HepG2 (cell line): ENCODE measurements around the gene DVL3. TPM values are rescaled to one million over a fixed set of nuclear protein-coding genes. Genes with fewer than 3 reads are reported as not detected.

ENCODE experiments used
- AHDC1 ChIP-seq: sonication (generic); formaldehyde crosslinking; IDR thresholded peaks from 2 replicates; pipeline ENCODE4 v1.5.1; 2020; ENCODE audit warnings: mild to moderate bottlenecking, missing genetic modification reagents, borderline replicate concordance
- BCL6 ChIP-seq: IDR thresholded peaks from 2 replicates; pipeline ENCODE4 v1.6.1; 2016; ENCODE audit warnings: missing genetic modification reagents, missing compliant biosample characterization
- E2F5 ChIP-seq: sonication (generic); formaldehyde crosslinking; conservative IDR thresholded peaks from 2 replicates; pipeline ENCODE4 v1.4.0; 2020; ENCODE audit warnings: missing genetic modification reagents
- GPN1 ChIP-seq: sonication (generic); formaldehyde crosslinking; IDR thresholded peaks from 2 replicates; pipeline ENCODE4 v1.5.1; 2020; ENCODE audit warnings: missing genetic modification reagents, borderline replicate concordance
- HNF4A ChIP-seq: sonication (generic); formaldehyde crosslinking; IDR thresholded peaks from 2 replicates; pipeline ENCODE4 v1.4.0; 2020; ENCODE audit warnings: missing genetic modification reagents
- KIAA2018 ChIP-seq: sonication (generic); formaldehyde crosslinking; IDR thresholded peaks from 2 replicates; pipeline ENCODE4 v1.5.0; 2020; ENCODE audit warnings: mild to moderate bottlenecking, missing genetic modification reagents, borderline replicate concordance
- MXD1 ChIP-seq: sonication (generic); formaldehyde crosslinking; IDR thresholded peaks from 2 replicates; pipeline ENCODE4 v1.4.0; 2020; ENCODE audit warnings: mild to moderate bottlenecking, missing genetic modification reagents
- NR3C1 ChIP-seq: sonication (generic); formaldehyde crosslinking; IDR thresholded peaks from 2 replicates; pipeline ENCODE4 v1.4.0; 2020; ENCODE audit warnings: missing genetic modification reagents
- SKIL ChIP-seq: sonication (generic); formaldehyde crosslinking; IDR thresholded peaks from 2 replicates; pipeline ENCODE4 v1.8.0; 2022; ENCODE audit warnings: missing genetic modification reagents, mild to moderate bottlenecking, moderate library complexity, borderline replicate concordance
- ZNF772 ChIP-seq: sonication (generic); formaldehyde crosslinking; IDR thresholded peaks from 2 replicates; pipeline ENCODE4 v1.5.0; 2020; ENCODE audit warnings: mild to moderate bottlenecking, missing genetic modification reagents
- polyA plus RNA-seq, 8 experiments: library from polyadenylated mRNA; depleted of rRNA in 3 of 8; stranded (reverse) in 7 of 8; unstranded in 1 of 8; fragments of >200 nt; fragmentation: Illumina TruSeq in 4 of 8; extraction: Trizol in 4 of 8; gene quantifications; 2 replicates each; pipeline versions ENCODE4 v1.2.1 to v1.2.3, GENCODE V29; 2011 to 2016; ENCODE audit warnings: low read depth in 4 of 8, missing spikeins in 1 of 8, mixed read lengths in 1 of 8; ENCODE audit not compliant: insufficient read depth in 1 of 8
- total RNA-seq, 5 experiments: library from RNA; depleted of rRNA; stranded (reverse); fragments of >200 nt; fragmentation: Illumina TruSeq; extraction: Trizol; gene quantifications; 2 replicates each; pipeline ENCODE4 v1.2.3, GENCODE V29; 2016; ENCODE audit warnings: low read depth in 1 of 5

The DVL3 gene
- total and polyA plus RNA-seq, 2 of the 13 experiments (the other 11 are each of a cell fraction or from before 2014, with no cell fraction given): 29.0 to 36.1 TPM

GRCh38 chr3:184135149-184135910, 19.8 kb upstream of the DVL3 start, which contains the start of gene EIF2B5 (continued):
- TF ChIP-seq SKIL (CRISPR knock-in tag) (no peak), GPN1 (CRISPR knock-in tag) (no peak), HNF4A (CRISPR knock-in tag) (0 out of 2 replicates have a peak, but pooled peaks have one; percentile 11), AHDC1 (CRISPR knock-in tag) (no peak), MXD1 (peak; percentile 75; the same call in 1 of the 2 replicates), ZNF772 (CRISPR knock-in tag) (peak; percentile 74), NR3C1 (no peak), E2F5 (CRISPR knock-in tag) (no peak; the same call in 1 of the 2 replicates), KIAA2018 (CRISPR knock-in tag) (no peak), BCL6 (peak; percentile 36; the same call in 1 of the 2 replicates)
